HEK293T (cell line): ENCODE measurements around the gene FARSA.

Source experiments
- CTCF ChIA-PET: fragments of 350-600 bp; formaldehyde crosslinking; extraction: SDS; loops from one replicate; lab custom pipeline; 2021; ENCODE audit warnings: antibody characterized with exemption, inconsistent platforms; lab: Yijun Ruan, JAX
- POLR2A ChIA-PET: fragments of 350-600 bp; formaldehyde crosslinking; extraction: SDS; loops from one replicate; lab custom pipeline; 2020; ENCODE audit warnings: antibody characterized with exemption, inconsistent platforms; lab: Yijun Ruan, JAX
- DNase-seq: peaks from one replicate; pipeline ENCODE4 v3.0.0; 2012; ENCODE audit warnings: mixed read lengths; ENCODE audit errors: extremely low spot score
- ARNT ChIP-seq: fragments of 450-650 bp; IDR thresholded peaks from 2 replicates; pipeline ENCODE4 v1.6.1; 2017; ENCODE audit warnings: mild to moderate bottlenecking
- BHLHE40 ChIP-seq: fragments of 450-650 bp; IDR thresholded peaks from 2 replicates; pipeline ENCODE4 v1.6.1; 2016; ENCODE audit warnings: mild to moderate bottlenecking, moderate library complexity, borderline replicate concordance
- CTBP1 ChIP-seq: fragments of 450-650 bp; IDR thresholded peaks from 2 replicates; pipeline ENCODE4 v1.6.1; 2016; ENCODE audit warnings: borderline replicate concordance
- ELF4 ChIP-seq: fragments of 450-650 bp; IDR thresholded peaks from 2 replicates; pipeline ENCODE4 v1.6.1; 2017; ENCODE audit warnings: antibody characterized with exemption
- FOXA1 ChIP-seq: fragments of 450-650 bp; IDR thresholded peaks from 2 replicates; pipeline ENCODE4 v1.6.1; 2016; ENCODE audit warnings: mild to moderate bottlenecking
- FOXK2 ChIP-seq: fragments of 450-650 bp; IDR thresholded peaks from 2 replicates; pipeline ENCODE4 v1.6.1; 2016; ENCODE audit warnings: mild to moderate bottlenecking
- FOXM1 ChIP-seq: fragments of 450-650 bp; IDR thresholded peaks from 2 replicates; pipeline ENCODE4 v1.6.1; 2017; ENCODE audit warnings: mild to moderate bottlenecking, borderline replicate concordance
- HDGF ChIP-seq: fragments of 450-650 bp; IDR thresholded peaks from 2 replicates; pipeline ENCODE4 v1.6.1; 2017; ENCODE audit warnings: antibody characterized with exemption, borderline replicate concordance
- L3MBTL2 ChIP-seq: fragments of 450-650 bp; conservative IDR thresholded peaks from 2 replicates; pipeline ENCODE4 v1.6.1; 2016; ENCODE audit warnings: mild to moderate bottlenecking
- LEF1 ChIP-seq: fragments of 450-650 bp; IDR thresholded peaks from 2 replicates; pipeline ENCODE4 v1.6.1; 2017; ENCODE audit warnings: mild to moderate bottlenecking, borderline replicate concordance
- NFRKB ChIP-seq: fragments of 450-650 bp; IDR thresholded peaks from 2 replicates; pipeline ENCODE4 v1.6.1; 2016; ENCODE audit warnings: mild to moderate bottlenecking, moderate library complexity
- PKNOX1 ChIP-seq: fragments of 450-650 bp; IDR thresholded peaks from 2 replicates; pipeline ENCODE4 v1.6.1; 2016
- SP1 ChIP-seq: fragments of 450-650 bp; IDR thresholded peaks from 2 replicates; pipeline ENCODE4 v1.6.1; 2017
- SUZ12 ChIP-seq: fragments of 450-650 bp; IDR thresholded peaks from 2 replicates; pipeline ENCODE4 v1.6.1; 2016; ENCODE audit warnings: mild to moderate bottlenecking
- TARDBP ChIP-seq: fragments of 450-650 bp; IDR thresholded peaks from 2 replicates; pipeline ENCODE4 v1.6.1; 2016
- ZNF384 ChIP-seq: fragments of 450-650 bp; IDR thresholded peaks from 2 replicates; pipeline ENCODE4 v1.6.1; 2016

Gene FARSA

GRCh38 chr19:12885749-12886650, 47.5 kb downstream of the FARSA start:
- ChIA-PET POLR2A (interaction anchor here (1.6 kb wide), 1 partner anchor 27 kb away, joined by 4 read pairs; no protein-coding TSS in a partner anchor), CTCF (no interaction called here)
- TF ChIP-seq SUZ12 (no peak), LEF1 (no peak), PKNOX1 (no peak), ARNT (no peak), HDGF (no peak), ZNF384 (no peak), L3MBTL2 (no peak), TARDBP (no peak), NFRKB (no peak)
- no peak for DNase-seq

DNA sequence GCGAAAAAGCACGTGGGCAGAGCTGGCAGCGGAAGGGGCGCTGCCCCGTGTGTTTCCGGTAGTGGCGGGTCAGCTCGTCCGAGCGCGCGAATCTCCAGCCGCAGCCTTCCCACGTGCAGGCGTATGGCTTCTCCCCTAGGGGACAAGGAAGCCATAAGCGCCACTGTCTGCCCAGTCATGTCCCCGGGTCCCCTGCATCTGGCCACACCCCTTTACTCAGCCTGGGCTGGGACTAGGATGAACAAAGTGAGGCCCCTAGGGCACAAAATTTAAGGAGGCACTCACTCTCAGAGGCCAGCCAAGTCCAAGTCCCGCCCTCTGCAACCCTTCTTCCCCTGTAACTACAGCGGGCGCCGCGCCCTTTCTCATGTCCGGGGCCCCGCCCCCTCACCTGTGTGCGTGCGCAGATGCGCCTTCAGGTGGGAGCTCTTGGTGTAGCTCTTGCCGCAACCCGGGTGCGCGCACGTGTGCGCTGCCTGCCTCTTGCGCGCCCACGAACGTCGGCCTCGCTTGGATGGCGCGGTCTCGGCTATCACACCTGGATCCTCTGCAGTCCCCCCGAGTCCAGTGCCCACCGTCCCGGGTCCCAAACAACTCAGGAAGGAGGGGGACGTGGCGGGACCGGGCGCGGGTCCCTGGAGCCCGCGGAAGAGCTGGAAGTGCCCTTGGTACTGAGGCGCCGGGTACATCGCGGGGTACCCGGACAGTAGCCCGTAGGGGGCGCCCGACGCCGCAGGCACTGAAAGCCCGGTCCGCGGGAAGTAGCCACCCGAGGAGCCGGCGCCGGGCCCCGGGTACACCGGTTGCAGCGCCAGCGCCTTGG, 48.4 kb downstream of the FARSA start:
- TF ChIP-seq ARNT: no peak
- peak; percentile 87 for TF ChIP-seq L3MBTL2
- peak; percentile 42 for DNase-seq
- ChIA-PET POLR2A (interaction anchor here (1.6 kb wide), 1 partner anchor 28 kb away, joined by 4 read pairs; no protein-coding TSS in a partner anchor), CTCF (no interaction called here)

DNA sequence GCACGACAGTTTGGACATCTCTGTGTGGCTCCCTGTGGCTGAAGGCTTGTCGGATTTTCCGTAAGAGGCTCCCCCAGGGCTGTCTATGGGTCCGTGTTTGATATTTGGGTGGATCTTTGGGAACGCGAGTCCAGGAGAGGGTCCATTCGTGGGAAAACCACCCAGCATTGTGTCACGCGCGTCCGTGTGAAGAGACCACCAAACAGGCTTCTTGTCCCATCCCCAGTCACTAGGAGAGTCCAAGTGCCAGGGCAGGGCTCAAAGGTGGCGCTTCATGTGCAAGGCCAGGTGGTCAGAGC, 48.9 kb downstream of the FARSA start:
- TF ChIP-seq SP1 (no peak), HDGF (no peak), BHLHE40 (no peak), FOXA1 (no peak), NFRKB (no peak), ELF4 (no peak), FOXM1 (no peak), CTBP1 (no peak), LEF1 (no peak), PKNOX1 (no peak), SUZ12 (no peak), ZNF384 (no peak), TARDBP (no peak), ARNT (no peak)
- CTCF ChIA-PET: no interaction called here
- POLR2A ChIA-PET: interaction anchor here (1.6 kb wide), 1 partner anchor 29 kb away, joined by 4 read pairs; no protein-coding TSS in a partner anchor
- no peak for DNase-seq

DNA sequence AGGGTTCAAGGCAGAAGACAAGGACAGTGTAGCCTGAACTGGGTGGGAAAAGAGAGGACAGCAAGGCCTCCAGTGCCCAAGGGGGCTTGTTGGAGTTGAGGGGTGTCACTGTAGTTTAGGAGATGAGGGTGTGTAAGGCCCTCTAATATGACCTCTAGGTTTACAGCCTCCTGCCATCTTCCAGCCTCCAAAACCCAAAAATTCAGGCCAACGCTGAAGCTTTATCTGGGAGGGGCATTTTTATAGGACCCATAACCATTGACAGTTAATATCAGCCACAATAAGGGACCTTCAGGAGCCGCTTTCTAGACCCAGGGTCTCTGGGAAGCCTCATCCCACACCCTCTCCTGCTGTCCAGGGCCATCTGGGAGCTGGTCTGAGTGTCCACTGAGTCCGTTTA, 49.3 kb downstream of the FARSA start:
- POLR2A ChIA-PET: interaction anchor here (1.6 kb wide), 1 partner anchor 29 kb away, joined by 4 read pairs; no protein-coding TSS in a partner anchor
- CTCF ChIA-PET: no interaction called here
- TF ChIP-seq L3MBTL2 (no peak), TARDBP (no peak), ARNT (no peak), SUZ12 (no peak), CTBP1 (no peak), FOXA1 (no peak), HDGF (no peak), BHLHE40 (no peak), ELF4 (no peak)
- no peak for DNase-seq

- ChIA-PET CTCF (interaction anchor here (0.7 to 1.4 kb wide), 3 partner anchors 31 to 83 kb away, joined by 3 to 6 read pairs (median 4); no protein-coding TSS in a partner anchor), POLR2A (interaction anchor here (1.8 to 3.5 kb wide), 3 partner anchors 8 to 51 kb away, joined by 4 to 26 read pairs (median 10); partner anchors contain the start of genes FARSA and GCDH)
- TF ChIP-seq SP1 (no peak), BHLHE40 (no peak), HDGF (no peak), ZNF384 (no peak), FOXK2 (no peak), SUZ12 (no peak), LEF1 (no peak), FOXM1 (no peak), L3MBTL2 (no peak), PKNOX1 (no peak)
- DNase-seq: no peak
These were observed 50.9 kb downstream of the FARSA start for GRCh38 chr19:12882589-12882988.

DNA sequence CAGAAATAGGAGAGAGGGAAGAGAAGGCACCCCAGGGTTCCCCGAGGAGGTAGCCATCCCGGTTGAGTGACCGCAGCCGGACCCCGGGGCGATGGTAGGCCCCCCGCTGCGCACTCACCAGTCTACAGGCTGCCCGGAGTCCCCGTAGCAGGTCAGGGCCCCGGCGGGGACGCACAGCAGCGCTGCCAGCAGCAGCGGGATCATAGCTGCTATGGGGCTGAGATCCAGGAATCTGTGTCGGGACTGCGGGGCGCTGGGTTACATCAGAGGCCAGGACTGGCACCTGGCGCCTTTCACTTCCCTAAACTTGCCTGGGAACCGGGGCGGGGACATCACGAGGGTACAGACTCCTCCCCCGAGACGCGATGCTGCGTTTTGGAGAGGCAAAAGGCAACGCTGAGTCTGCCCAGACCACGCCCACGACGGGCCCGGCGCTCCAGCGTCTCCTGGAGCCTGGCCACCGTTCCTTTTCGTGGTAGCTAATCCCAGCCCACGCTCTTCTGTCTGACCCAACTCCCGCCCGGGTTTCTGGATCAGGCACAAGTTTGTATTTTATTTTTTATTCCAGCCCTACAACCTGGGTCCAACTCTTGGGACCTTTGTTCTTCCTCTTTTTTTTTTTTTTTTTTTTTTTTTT, 52.2 kb downstream of the FARSA start, which contains the start of gene DNASE2:
DNASE2 (minus strand) TSS at position 278 of the 637 bp plus-strand sequence; CDS start at position 204, 74 bp downstream.
- CTCF ChIA-PET: interaction anchor here (0.6 to 1.4 kb wide), 2 partner anchors 33 to 299 kb away, joined by 3 to 6 read pairs; no protein-coding TSS in a partner anchor
- TF ChIP-seq LEF1 (no peak), SUZ12 (no peak), HDGF (no peak)
- DNase-seq: peak; percentile 94
- POLR2A ChIA-PET: interaction anchor here (0.7 to 3.5 kb wide), 10 partner anchors 8 to 90 kb away, joined by 3 to 26 read pairs (median 4); partner anchors contain the start of genes CALR, FARSA, GCDH and JUNB
